ENCODE measurements around the gene TAF1D.

- TF ChIP-seq POLR2A (IDR thresholded peaks at IDR 0.05; ENCODE audit: low read depth, low read length): no peak
- no peak for TF ChIP-seq POLR2AphosphoS5 (IDR thresholded peaks at IDR 0.05; ENCODE audit: low read depth, low read length)
Measured at GRCh38 chr11:93728792-93729128, 12.5 kb downstream of the TAF1D start.

Data from GM12892 (cell line).